Measurements from ENCODE around the gene LARP4. TPM values are rescaled to one million over a fixed set of nuclear protein-coding genes. Genes with fewer than 3 reads are reported as not detected.

LARP4 gene
- total and polyA plus RNA-seq, 2 of the 4 experiments (the other 2 are of a cell fraction), result 11.3 to 42.5 TPM

- no peak for TF ChIP-seq RAD21 (IDR thresholded peaks at IDR 0.05; ENCODE audit: low read length)
Measured at GRCh38 chr12:50508970-50509663, 108.4 kb downstream of the LARP4 start (continued).

GRCh38 chr12:50514526-50515276, 114.0 kb downstream of the LARP4 start:
- no peak overlapping the region for H2AK5ac ChIP-seq (ENCODE audit: low read depth, low read length)
- BruUV-seq (replicated peaks), result no TSS peak
- H3K27ac ChIP-seq (ENCODE audit: insufficient read depth, low read length), result no peak overlapping the region
- ChIA-PET POLR2A (ENCODE audit: unreplicated experiment) (no interaction called here), CTCF (no interaction called here)
- 90% methylated on average over 1 of the region's 4 CpGs; no CpG with 5 or more reads in 1 of the 2 experiments for WGBS, 2 experiments (ENCODE audit: extremely low coverage in 2 of 2, insufficient read length in 1 of 2)
- no peak overlapping the region for H4K5ac ChIP-seq (ENCODE audit: low read depth, low read length)
- H2AK9ac ChIP-seq (replicated peaks; ENCODE audit: low read depth, low read length, poor library complexity), result no peak overlapping the region
- no peak overlapping the region for H4K91ac ChIP-seq (ENCODE audit: insufficient read depth, low read depth, low read length)
- H3K9me3 ChIP-seq (ENCODE audit: control insufficient read depth, insufficient read depth, low read length), result no peaks in the 10 kb centered on the region
- no peak overlapping the region for H2AFZ ChIP-seq (replicated peaks; ENCODE audit: low read length, poor library complexity)
- ATAC-seq (ENCODE audit: low read depth) (no peak), DNase-seq (no peak)
- H3K4me2 ChIP-seq (ENCODE audit: low read depth, low read length), result no peak overlapping the region
- no peak overlapping the region for H2BK20ac ChIP-seq (ENCODE audit: low read depth, low read length)
- H2BK120ac ChIP-seq (ENCODE audit: low read depth, low read length), result no peak overlapping the region
- no peaks in the 10 kb centered on the region; the same call in 1 of the 2 replicates for H3K36me3 ChIP-seq (ENCODE audit: control insufficient read depth, insufficient read depth, low read length)
- dilution Hi-C loops (cut with HindIII; ENCODE audit: low sequenced_read_pairs, unreplicated experiment), result no loop called here
- H3K23ac ChIP-seq (ENCODE audit: low read depth, low read length), result no peak overlapping the region; the same call in 1 of the 2 replicates
- peaks cover 6% of the 10 kb centered on the region for H3K9me1 ChIP-seq (ENCODE audit: insufficient read depth, low read length)
- H3K14ac ChIP-seq (replicated peaks; ENCODE audit: low read depth, low read length), result no peak overlapping the region
- peaks cover 4% of the 10 kb centered on the region; the same call in 1 of the 2 replicates for H4K20me1 ChIP-seq (ENCODE audit: insufficient read depth, low read length)
- no peak overlapping the region for H2BK15ac ChIP-seq (ENCODE audit: low read depth, low read length)
- no peak overlapping the region for H3K56ac ChIP-seq (ENCODE audit: extremely low read depth, insufficient read depth, low read length)
- H2BK5ac ChIP-seq (ENCODE audit: low read depth, low read length, poor library complexity, severe bottlenecking), result no peak overlapping the region
- intact Hi-C loops (cut with micrococcal nuclease), result loop anchor here (5.0 kb wide), 1 partner anchor 58 kb away; no protein-coding TSS in a partner anchor
- H3K4me3 ChIP-seq (ENCODE audit: insufficient read depth, low read depth, low read length), result no peak overlapping the region
- TF ChIP-seq MAFK (IDR thresholded peaks at IDR 0.05; ENCODE audit: low read depth, low read length) (no peak), FOS (IDR thresholded peaks at IDR 0.05; ENCODE audit: low read depth, low read length) (no peak), CEBPB (IDR thresholded peaks at IDR 0.05; ENCODE audit: low read depth, low read length) (no peak), BHLHE40 (IDR thresholded peaks at IDR 0.05; ENCODE audit: low read depth, low read length) (no peak), NFE2L2 (IDR thresholded peaks at IDR 0.05; ENCODE audit: low read depth, low read length) (no peak), MAZ (IDR thresholded peaks at IDR 0.05; ENCODE audit: borderline replicate concordance, low read depth, low read length) (no peak), CHD1 (IDR thresholded peaks at IDR 0.05; ENCODE audit: low read depth, low read length) (no peak), RCOR1 (IDR thresholded peaks at IDR 0.05; ENCODE audit: insufficient replicate concordance, low read length) (no peak), ELK1 (IDR thresholded peaks at IDR 0.05; ENCODE audit: borderline replicate concordance, low read depth, low read length) (no peak), RAD21 (IDR thresholded peaks at IDR 0.05; ENCODE audit: low read length) (no peak), RFX5 (IDR thresholded peaks at IDR 0.05; ENCODE audit: low read depth, low read length) (no peak)
- peaks cover 13% of the 10 kb centered on the region for H3K4me1 ChIP-seq (ENCODE audit: control insufficient read depth, insufficient read depth, low read length)
- no peak overlapping the region for H4K8ac ChIP-seq (ENCODE audit: low read depth in 2 of 2, low read length in 2 of 2)
- in situ Hi-C loops (cut with MboI; ENCODE audit: low sequenced_read_pairs), result loop anchor here (25.0 kb wide), 1 partner anchor 848 kb away; no protein-coding TSS in a partner anchor
- H3K27me3 ChIP-seq (ENCODE audit: control insufficient read depth, insufficient read depth, low read length), result no peaks in the 10 kb centered on the region
- H3K9ac ChIP-seq (ENCODE audit: low read depth, low read length), result no peak overlapping the region
- H3K18ac ChIP-seq (ENCODE audit: low read depth, low read length), result no peak overlapping the region
- peaks cover 30 to 77% of the 10 kb centered on the region in 2 experiments for H3K79me1 ChIP-seq (ENCODE audit: low read depth in 1 of 2, low read length in 2 of 2)
- H3K4ac ChIP-seq (ENCODE audit: low read depth, low read length), result no peak overlapping the region

Measured in IMR-90 (cell line).